GM19043 (cell line): ENCODE measurements around the gene NEUROD4.

Experiments used
- ATAC-seq: cut with Tn5 transposase; IDR thresholded peaks from one replicate; pipeline ENCODE4 v1.9.1; 2021; ENCODE audit warnings: low read depth; ENCODE audit not compliant: unreplicated experiment

NEUROD4 gene

GRCh38 chr12:54996205-54996604 is 23.6 kb upstream of the NEUROD4 start:
- no peak for ATAC-seq

GRCh38 chr12:54997929-54998522 is 21.7 kb upstream of the NEUROD4 start:
- no peak for ATAC-seq

DNA sequence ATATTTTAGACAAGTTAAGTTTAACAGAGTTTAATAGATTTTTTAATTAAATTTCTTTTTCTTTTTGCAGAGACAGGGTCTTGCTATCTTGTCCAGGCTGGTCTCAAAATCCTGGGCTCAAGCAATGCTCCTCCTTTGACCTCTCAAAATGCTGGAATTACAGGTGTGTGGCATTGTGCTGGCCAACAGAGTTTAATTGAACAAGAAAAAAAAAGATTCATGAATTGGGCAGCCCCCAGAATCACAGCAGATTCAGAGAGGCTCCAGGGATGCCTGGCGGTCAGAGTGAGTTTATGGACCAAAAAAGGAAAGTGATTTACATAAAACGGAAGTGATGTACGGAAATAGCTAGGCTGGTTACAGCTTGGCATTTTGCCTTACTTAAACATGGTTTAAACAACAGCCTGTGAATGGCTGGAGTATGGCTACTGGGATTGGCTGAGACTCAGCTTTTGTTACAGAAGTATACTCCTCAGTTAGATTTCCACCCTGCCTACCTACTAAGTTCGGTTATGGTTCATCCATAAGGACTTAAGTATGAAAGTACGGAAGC is 20.7 kb upstream of the NEUROD4 start:
- ATAC-seq: no peak

- no peak for ATAC-seq
Observed at GRCh38 chr12:55001198-55001868, 18.4 kb upstream of the NEUROD4 start.

DNA sequence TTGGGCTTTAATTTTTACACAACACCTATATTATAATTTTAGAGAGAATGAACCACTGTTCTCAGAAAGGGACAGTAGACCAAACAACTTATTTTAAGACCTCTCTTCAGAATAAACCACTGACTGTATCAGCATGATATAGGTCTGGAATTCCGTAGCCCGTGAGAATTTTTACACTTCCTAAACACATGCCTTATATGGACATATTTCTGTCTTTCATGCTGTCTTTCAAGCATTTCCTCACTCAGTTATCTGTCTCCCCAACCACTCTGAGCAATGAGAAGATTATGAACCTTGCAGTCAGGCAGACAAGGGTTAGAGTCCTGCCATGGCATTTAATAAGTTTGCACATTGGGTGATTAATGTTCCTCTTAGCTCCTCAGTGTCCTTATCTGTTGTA is 17.4 kb upstream of the NEUROD4 start:
- ATAC-seq: no peak

DNA sequence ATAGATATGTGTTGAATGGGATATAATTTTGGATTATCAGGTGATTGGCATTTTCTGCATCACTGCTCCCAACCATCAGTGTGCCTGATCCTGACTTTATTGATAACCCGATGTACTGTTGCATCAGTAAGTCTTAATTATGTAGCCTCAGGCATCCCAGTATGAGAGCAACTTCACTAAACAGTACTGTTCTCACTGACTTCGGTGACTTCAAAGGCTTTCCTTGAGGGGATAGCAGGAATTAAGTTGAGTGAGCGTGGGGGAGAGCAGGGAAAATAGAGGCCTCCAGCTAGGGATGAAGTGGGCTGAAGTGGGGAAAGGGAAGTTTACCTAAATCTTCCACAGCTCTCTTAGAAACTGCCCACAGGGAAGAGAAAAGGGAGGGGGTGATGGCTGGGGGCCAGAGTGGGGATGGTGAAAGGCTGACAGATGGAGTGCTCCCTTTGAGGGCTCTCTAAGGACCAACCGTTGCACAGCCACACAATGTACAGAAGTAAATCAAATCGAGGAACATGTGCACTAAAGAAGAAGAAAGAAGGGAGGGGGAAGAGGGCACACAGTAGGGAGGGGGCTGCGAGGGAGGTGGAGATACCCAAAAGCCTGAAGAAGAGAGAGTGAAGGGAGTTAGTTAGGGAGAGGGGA is 10.7 kb upstream of the NEUROD4 start:
- no peak for ATAC-seq

DNA sequence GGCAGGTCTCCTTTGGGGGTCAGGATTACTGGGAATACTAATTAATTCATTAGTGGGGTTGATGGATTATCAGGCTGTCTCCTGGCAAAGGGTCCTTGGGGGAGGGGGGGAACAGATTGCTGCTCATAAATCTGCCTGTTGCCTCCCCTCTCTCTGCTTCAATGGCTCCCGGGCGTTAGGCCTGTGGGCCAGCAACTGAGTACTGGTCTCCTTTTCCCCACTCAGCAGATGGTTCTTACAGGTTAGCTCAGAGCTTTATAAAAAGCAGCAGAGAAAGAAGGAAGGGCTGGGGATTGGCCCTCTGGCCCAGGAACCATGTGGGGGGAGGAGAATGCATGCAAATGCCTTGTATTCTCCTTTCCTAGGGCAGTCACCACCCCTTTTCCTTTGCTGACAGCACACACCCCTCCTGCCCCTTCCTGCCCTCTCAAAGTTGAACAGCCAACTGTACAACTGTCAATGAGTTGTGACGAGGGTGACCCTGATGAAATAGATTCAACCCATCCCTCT is 2.3 kb upstream of the NEUROD4 start:
- no peak for ATAC-seq

DNA sequence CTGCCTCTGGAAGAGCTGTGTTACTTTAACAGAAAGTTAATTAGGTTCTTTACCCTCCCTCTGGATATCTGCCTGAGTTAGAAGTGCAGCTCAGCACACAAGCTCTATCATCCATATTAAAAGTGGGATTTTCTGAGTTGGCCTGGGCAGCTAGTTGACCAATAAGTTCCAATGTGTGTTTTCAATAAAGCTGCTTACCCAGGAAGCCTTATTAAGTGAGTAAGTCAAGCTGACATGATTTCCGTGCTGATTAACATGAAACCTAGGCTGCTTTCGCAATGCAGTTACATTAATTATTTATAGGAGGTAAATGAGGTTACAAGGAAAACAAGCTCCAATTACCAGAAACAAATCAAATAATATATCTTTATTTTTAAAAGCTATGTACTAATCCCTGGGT is 4.8 kb downstream of the NEUROD4 start:
- ATAC-seq: no peak

DNA sequence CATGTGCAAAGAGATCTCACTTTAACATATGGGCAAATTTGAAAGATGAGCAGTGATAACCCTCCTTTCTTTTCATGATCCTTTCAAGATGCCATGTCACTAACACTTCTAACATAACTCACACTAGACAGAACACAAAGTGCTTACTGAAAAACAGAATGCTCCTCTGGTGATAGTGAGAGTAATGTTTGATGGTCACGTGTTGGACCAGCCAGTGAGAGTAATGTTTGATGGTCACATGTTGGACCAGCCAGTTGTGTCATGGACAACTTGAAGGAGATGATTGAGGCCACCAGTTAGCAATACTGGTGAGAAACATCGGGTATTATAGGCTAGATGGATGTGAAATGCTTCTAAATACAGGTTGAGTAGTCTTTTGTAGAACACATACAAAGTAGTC is 5.7 kb downstream of the NEUROD4 start:
- ATAC-seq: no peak

DNA sequence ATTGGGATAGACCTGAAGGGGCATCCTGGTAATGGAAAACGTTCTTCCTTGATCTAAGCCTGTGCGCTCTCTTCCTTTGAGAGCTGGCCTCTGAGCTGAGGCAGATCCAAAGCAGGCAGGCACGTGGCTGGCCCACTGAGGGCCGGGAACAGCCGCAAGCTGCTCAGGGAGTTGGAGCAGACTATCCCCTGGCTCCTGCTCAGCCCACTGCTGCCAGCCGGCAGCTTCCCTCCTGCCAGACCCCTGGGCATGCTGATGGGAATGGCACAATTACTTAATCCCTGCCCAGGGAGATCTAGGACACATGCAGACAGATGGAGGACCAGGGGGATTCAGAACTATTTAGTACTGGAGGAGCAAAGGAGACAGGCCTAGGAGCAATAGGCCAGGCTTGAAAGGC is 14.4 kb downstream of the NEUROD4 start:
- ATAC-seq: no peak

DNA sequence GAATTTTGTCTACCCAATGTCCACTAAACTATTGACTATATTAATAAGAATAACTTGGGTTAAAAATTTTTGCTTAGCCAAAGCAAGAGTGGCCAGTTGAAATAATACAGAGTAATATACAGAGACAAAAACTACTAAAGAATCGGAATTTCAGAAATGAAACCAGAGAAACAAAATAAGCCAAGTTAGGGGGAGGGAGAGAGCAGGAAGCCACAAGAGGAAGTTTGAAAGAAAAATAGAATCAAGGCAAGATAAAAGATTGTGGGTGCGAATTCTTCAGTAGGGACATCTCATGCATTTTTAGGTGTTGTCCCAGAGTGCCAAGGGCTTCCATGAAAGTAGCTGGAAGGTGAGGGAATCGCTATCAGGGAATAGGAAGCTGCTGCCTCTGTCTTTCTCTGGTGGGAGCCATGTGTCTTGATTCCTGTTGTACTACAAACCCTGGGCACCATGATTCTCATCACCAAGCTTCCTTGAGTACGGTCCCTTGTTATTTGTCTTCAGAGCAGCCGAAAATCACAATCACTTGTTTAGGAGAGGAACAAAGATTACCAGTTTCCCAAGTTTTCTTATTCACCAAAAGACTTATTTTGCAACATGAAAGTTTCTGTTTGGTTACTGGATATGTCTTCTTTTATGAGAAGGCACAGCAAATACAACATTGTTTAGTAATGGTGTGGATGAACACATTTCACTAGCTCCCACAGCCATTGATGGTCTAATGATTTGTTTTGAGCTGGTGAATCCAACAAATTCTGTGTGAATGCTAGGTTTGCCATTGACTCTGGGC is 16.7 kb downstream of the NEUROD4 start:
- ATAC-seq: no peak

GRCh38 chr12:55037351-55037987 is 17.7 kb downstream of the NEUROD4 start:
- ATAC-seq: no peak

DNA sequence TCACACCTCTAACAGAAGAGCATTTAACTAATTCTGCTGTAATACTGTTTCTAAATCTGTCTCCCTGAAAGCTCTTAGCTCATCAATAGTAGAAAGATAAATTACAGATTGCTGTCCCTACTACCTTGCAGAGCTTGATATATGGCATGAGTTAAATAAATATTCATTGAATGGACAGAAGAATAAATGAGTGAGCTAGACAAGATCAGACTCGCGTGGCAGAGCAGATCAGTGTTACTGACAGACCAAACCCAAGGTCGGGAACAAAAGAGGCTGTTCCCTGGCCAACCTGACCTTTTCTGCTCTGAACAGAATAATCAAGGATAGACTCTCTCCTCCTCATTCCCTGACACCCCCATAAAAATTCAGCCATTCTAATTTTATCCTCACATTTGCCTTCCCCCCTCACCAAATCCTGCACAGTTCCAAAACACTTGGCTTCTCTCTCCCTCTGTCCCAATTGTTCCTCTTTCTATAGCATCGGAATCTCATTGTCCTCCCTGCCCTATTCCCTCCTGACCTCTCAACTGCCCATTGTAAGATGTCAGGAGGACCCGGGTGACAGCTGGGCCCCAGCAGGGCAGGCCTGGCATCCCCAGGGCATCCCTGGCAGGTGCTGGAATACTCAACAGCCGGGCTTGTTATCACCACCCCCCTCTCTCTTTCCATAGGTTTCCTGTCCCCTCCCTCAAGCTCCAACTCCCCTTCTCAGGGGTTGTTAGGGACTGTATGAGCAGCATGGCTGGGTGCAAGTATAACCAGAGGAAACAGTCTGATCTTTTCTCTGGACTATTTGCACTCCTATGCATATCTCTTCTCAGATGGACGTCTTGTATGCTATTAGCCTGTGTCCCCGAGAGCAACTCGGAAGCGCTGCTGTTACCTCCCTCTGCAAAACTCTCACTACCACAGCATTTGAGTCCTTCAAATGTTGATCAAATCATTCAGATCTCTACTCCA is 19.9 kb downstream of the NEUROD4 start:
- no peak for ATAC-seq

DNA sequence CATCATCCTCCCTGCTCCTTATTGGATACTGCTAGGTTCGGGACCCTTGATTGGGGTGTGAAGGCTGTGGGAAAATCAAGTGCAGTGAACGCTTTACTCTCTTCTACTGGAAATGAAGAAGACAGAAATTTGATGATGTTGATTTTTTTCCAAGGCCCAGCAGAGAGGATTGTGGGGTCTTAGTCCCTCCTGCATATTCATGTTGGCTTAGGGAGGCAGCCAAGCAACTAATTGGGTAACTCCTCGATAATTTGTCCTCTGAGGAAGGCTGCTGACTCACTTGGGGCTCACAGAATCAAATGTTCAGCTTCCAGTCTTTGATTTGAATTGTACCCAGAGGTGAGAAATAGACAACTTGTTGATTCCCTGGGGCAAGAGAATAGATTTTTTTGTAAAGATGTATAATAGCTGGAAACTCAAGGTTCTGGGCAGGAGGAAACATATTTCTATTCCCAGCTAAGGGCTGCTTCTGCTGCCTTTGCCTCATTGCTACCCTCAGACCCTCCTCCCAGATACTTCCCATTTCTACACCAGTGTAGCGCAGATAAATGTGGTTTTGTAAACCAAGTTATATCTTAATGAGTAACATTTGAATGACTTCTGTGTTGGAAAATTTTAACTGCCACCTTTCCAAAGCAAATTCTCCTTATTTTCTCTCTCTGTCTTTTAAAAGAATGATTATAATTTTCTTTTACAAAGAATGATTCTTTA is 21.7 kb downstream of the NEUROD4 start:
- no peak for ATAC-seq

DNA sequence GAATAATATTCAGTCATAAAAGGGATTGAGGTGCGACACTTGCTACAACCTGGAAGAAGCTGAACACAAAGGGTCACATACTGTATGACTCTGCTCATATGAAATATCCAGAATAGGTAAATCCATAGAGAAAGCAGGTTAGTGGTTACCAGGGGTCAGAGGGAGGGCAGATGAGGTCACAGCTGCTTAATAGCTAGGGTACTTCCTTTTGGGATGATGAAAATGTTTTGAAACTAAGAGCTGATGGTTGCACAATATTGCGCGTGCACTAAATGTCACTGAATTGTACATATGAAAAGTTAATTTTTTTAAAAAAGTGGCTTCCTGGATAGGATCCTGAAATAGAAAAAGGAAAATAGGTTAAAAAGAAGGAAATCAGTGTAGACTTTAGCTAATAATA is 23.8 kb downstream of the NEUROD4 start:
- no peak for ATAC-seq

GRCh38 chr12:55044135-55044534 is 24.4 kb downstream of the NEUROD4 start:
- ATAC-seq: no peak

DNA sequence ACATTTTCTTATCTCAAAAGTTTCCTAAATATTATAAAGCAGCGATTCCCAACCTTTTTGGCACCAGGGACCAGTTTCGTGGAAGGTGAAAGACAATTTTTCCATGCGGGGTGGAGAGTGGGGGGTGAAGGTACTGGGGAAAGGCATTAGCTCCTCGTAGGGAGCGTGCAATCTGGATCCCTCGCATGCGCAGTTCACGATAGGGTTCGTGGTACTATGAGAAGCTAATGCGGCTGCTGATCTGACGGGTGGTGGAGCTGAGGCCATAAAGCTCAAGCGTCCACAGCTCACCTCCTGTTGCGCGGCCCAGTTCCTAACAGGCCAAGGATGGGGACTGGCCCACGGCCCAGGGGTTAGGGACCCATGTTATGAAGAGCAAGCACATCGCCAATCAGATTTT is 29.9 kb downstream of the NEUROD4 start:
- no peak for ATAC-seq

DNA sequence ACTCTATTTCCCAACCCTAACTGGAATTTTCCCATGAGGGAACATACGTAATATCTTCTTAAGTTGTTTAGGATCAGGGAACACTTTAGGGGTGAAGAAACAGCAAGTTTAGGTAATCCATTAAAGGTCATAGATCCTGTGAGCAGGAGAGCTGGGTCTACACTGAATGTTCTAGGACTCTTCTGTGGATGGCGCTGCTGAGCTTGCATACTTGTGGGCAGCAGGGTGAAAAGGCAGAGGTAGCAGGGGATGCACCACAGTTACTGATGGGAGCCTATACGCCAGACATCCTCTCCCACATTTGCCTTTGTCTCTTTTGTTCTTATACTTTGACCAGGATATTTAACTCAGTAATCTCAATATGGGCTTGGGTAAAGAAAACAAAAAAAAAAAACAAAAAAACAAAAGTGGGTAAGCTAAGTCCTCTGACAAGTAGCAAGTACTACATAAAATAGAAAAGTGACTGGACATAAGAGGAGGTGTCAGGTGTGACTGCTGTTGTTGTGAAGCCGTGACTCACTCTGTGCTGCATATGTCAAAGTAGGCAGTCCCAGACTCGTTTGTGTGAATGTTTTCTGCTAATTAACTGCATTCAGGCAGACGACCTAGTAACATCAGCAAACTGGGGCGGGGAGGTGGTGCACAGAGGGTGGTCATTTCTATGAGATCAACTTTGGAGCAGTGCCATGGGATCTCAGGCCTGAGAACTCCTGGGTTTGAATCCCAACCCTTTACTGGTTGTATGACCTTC is 31.6 kb downstream of the NEUROD4 start:
- no peak for ATAC-seq
